Transverse colon (tissue), 4 donors: Measurements from ENCODE around the gene PEX14.

Experiments
- CTCF ChIP-seq, 5 experiments: fragments of 200-600 bp in 3 of 5; fragments of 450-650 bp in 2 of 5; sonication (generic) in 3 of 5; IDR thresholded peaks; 1 replicate in 2 of 5; 2 replicates in 3 of 5; pipeline ENCODE4 v1.5.1; 2016 to 2017; ENCODE audit warnings: antibody characterized with exemption in 5 of 5, inconsistent platforms in 3 of 5, mild to moderate bottlenecking in 2 of 5, moderate library complexity in 1 of 5
- POLR2AphosphoS5 ChIP-seq, 3 donors: sonication (generic); formaldehyde crosslinking; IDR thresholded peaks; one replicate each; pipeline ENCODE4 v1.6.1; 2016; ENCODE audit warnings: antibody characterized with exemption in 3 of 3

GRCh38 chr1:10637834-10638558 is 163.2 kb downstream of the PEX14 start:
- TF ChIP-seq POLR2AphosphoS5 (IDR thresholded peaks at IDR 0.05) (no peak), CTCF (IDR thresholded peaks at IDR 0.05) (no peak)
